Activated naive CD4-positive, alpha-beta T cell treated with anti-CD3 and anti-CD28 coated beads, Interleukin-2, amount 50 U/mL, for 72 hours (primary cell): ENCODE results near the gene THEMIS2. TPM values are rescaled to one million over a fixed set of nuclear protein-coding genes. Genes with fewer than 3 reads are reported as not detected.

Source experiments
- ATAC-seq, 2 donors: fragments of 150-1000 bp; cut with Tn5 transposase; 2 replicates each; pipeline ENCODE4 v1.10.0; 2021; ENCODE audit warnings: mild to moderate bottlenecking in 2 of 2, moderate library complexity in 2 of 2
- DNase-seq, 2 donors: peaks; one replicate each; pipeline ENCODE4 v3.0.0; 2021 to 2022; ENCODE audit warnings: low spot score in 2 of 2
- H3K27ac Mint-ChIP-seq, 2 donors: one replicate each; pipeline ENCODE4 v1.8.0; 2022; ENCODE audit warnings: mild to moderate bottlenecking in 2 of 2, mixed read lengths in 2 of 2
- H3K36me3 Mint-ChIP-seq, 2 donors: one replicate each; pipeline ENCODE4 v1.8.0; 2022; ENCODE audit warnings: mixed read lengths in 2 of 2
- H3K9me3 Mint-ChIP-seq, 2 donors: one replicate each; pipeline ENCODE4 v1.8.0; 2022; ENCODE audit warnings: mixed read lengths in 2 of 2
- total RNA-seq, 2 donors: library from RNA; stranded (reverse); gene quantifications; one replicate each; pipeline ENCODE4 v1.2.3, GENCODE V29; 2022

THEMIS2 gene
- total RNA-seq, 2 donors from 2014 or later, result 27.3 to 34.6 TPM

- Mint-ChIP-seq H3K27ac (peak overlapping the region in 1 of 2 donors; percentile 90), H3K9me3 (no peaks in the 10 kb centered on the region), H3K36me3 (peaks cover 8 to 9% of the 10 kb centered on the region in 2 donors)
- no peak for DNase-seq
- no peak for ATAC-seq
These were observed 4.2 kb downstream of the THEMIS2 start for GRCh38 chr1:27876341-27877114.

DNA sequence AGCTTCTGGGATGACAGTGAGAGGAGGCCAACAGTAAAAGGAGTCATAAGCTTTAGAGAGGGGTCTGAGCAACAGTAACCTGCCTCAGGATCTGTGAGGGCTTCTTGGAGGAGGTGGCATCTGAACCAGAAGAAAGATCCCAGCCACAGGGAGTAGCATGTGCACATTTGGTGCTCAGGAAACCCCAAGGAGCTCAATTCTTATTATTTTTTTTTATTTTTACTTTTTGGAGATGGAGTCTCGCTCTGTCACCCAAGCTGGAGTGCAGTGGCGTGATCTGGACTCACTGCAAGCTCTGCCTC is 4.7 kb downstream of the THEMIS2 start:
- ATAC-seq, result no peak
- H3K27ac Mint-ChIP-seq, result peak overlapping the region in 1 of 2 donors; percentile 60
- no peaks in the 10 kb centered on the region for H3K9me3 Mint-ChIP-seq
- peaks cover 8 to 9% of the 10 kb centered on the region in 2 donors for H3K36me3 Mint-ChIP-seq
- peak in 1 of 2 donors; percentile 50 for DNase-seq

- DNase-seq (peak in 1 of 2 donors; percentile 52), ATAC-seq (no peak)
- Mint-ChIP-seq H3K36me3 (peaks cover 3 to 8% of the 10 kb centered on the region in 2 donors), H3K9me3 (no peaks in the 10 kb centered on the region), H3K27ac (no peak overlapping the region)
These were observed 5.7 kb downstream of the THEMIS2 start for GRCh38 chr1:27878039-27878438.

DNA sequence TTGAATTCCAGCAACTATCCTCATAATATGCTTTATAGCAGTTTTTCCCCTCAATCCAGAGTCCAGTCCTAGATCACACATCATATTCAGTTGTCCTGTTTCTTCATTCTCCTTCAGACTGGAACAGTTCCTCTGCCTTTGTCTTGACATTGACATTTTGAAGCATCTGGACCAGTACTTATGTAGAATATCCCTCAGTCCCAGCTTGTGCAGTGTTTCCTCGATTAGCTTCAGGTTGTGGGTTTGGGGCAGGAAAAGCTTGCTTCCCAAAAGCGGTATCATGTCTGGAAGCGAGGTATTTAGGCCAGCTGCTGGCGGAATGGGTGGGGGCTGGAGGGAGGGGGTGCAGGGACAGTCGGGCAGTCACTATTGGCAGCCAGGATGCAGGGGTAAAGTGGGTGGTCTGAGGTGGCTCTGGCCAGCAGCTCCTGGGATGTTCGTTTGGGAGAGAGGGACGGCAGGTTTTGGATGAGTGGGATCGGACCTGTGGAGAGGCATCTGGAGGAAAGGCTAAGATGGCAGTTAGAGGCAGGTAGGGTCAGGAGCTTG is 6.5 kb downstream of the THEMIS2 start:
- H3K36me3 Mint-ChIP-seq, result peaks cover 0 to 5% of the 10 kb centered on the region in 2 donors
- ATAC-seq, result no peak
- H3K9me3 Mint-ChIP-seq, result no peaks in the 10 kb centered on the region
- peak overlapping the region in 1 of 2 donors; percentile 27 for H3K27ac Mint-ChIP-seq
- no peak for DNase-seq

DNA sequence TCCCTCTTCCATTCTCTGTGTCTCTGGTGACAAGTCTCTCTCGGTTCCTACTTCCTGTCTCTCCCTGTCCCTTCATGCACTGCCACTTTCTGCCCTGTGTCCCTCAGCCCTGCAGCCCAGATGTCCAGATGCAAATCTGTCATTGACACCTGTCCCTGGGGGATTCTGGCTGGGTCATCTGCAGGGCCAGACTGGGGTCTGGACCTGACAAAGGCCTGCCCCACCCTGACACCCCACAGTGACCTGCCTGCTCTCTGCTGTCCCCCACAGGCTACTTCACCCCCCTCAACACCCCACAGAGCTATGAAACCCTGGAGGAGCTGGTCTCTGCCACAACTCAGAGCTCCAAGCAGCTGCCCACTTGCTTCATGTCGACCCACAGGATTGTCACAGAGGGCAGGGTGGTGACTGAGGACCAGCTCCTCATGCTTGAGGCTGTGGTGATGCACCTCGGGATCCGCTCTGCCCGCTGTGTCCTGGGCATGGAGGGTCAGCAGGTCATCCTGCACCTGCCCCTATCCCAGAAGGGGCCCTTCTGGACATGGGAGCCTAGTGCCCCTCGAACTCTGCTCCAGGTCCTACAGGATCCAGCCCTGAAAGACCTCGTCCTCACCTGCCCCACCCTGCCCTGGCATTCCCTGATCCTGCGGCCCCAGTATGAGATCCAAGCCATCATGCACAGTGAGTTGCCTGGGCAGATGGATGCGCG is 7.2 kb downstream of the THEMIS2 start:
- H3K27ac Mint-ChIP-seq, result peak overlapping the region; percentile 27 to 29
- H3K36me3 Mint-ChIP-seq, result peaks cover 1 to 7% of the 10 kb centered on the region in 2 donors
- DNase-seq, result peak in 1 of 2 donors; percentile 30
- ATAC-seq, result no peak
- H3K9me3 Mint-ChIP-seq, result no peaks in the 10 kb centered on the region

DNA sequence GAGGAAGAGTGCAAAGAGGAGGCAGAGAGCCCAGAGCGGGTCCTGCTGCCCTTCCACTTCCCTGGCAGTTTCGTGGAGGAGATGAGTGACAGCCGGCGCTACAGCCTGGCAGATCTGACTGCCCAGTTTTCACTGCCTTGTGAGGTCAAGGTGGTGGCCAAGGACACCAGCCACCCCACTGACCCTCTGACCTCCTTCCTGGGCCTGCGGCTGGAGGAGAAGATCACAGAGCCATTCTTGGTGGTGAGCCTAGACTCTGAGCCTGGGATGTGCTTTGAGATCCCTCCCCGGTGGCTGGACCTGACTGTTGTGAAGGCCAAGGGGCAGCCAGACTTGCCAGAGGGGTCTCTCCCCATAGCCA is 10.2 kb downstream of the THEMIS2 start:
- DNase-seq (no peak), ATAC-seq (no peak)
- H3K27ac Mint-ChIP-seq, result peak overlapping the region; percentile 41 to 90
- peaks cover 27 to 29% of the 10 kb centered on the region in 2 donors for H3K36me3 Mint-ChIP-seq
- H3K9me3 Mint-ChIP-seq, result no peaks in the 10 kb centered on the region

DNA sequence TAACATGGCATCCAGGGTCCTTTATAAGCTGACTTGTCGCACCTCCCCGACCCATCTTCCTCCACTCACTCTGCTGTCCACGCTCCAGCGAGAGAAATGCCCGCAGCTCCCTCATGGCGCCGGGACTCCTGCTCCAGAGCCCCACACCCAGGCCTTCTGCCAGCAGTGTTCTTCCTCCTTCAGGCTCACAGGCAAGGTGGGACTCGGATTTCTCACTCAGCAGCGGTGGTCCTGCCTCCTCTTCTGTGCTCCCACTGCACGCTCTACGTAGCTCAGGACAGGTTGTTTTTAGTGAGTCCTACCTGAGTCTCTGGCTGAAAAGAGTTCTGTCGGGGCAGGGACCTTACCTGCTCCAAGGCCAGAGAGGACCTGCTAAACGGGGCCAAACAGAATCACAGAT is 11.2 kb downstream of the THEMIS2 start:
- peaks cover 29% of the 10 kb centered on the region in 2 donors for H3K36me3 Mint-ChIP-seq
- ATAC-seq (no peak), DNase-seq (peak in 1 of 2 donors; percentile 50)
- H3K9me3 Mint-ChIP-seq, result no peaks in the 10 kb centered on the region
- peak overlapping the region; percentile 45 to 90 for H3K27ac Mint-ChIP-seq

GRCh38 chr1:27884006-27884954 is 11.9 kb downstream of the THEMIS2 start:
- Mint-ChIP-seq H3K36me3 (peaks cover 29% of the 10 kb centered on the region in 2 donors), H3K27ac (peak overlapping the region; percentile 45 to 90), H3K9me3 (no peaks in the 10 kb centered on the region)
- ATAC-seq, result peak; percentile 54 to 71
- DNase-seq, result peak in 1 of 2 donors; percentile 59

DNA sequence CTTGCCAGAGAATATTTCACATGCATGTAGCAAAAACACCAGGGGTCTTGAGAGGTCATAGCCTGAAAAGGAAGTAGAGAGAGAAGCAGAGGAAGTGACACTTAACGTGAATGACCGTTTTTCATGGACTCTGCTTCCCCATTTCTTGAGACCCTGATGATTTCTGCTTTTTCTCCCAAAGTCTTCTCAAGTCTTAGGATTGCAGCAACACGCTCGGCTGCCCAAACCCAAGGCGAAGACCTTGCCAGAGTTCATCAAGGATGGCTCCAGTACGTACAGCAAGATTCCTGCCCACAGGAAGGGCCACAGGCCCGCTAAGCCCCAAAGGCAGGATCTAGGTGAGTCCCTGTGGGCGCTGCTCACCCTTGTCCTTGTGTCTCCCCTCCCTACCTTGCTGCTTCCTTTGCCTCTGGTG is 12.8 kb downstream of the THEMIS2 start:
- DNase-seq, result peak in 1 of 2 donors; percentile 41
- H3K36me3 Mint-ChIP-seq, result peaks cover 29 to 30% of the 10 kb centered on the region in 2 donors
- peak overlapping the region in 1 of 2 donors; percentile 90 for H3K27ac Mint-ChIP-seq
- H3K9me3 Mint-ChIP-seq, result no peaks in the 10 kb centered on the region
- no peak for ATAC-seq

- peak overlapping the region in 1 of 2 donors; percentile 90 for H3K27ac Mint-ChIP-seq
These were observed 13.4 kb downstream of the THEMIS2 start for GRCh38 chr1:27885621-27886352.

DNA sequence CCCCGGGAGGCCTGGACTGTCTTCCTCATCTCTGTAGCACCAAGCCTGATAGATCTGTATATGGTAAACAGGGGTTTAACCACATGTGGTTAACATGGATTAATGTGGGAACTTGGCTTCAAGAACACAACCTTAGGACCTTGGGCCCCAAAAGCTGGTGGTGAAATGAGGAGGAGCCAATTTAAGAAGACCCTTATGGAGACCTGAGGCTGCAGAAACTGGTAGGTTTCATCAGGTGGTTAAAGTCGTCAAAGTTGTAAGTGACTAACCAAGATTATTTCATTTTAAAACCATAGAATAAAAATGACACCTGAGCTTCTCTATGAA is 14.0 kb downstream of the THEMIS2 start:
- Mint-ChIP-seq H3K9me3 (no peaks in the 10 kb centered on the region), H3K27ac (peak overlapping the region; percentile 89 to 90), H3K36me3 (peaks cover 29 to 42% of the 10 kb centered on the region in 2 donors)
- DNase-seq (peak in 1 of 2 donors; percentile 20), ATAC-seq (peak in 1 of 2 donors; percentile 43)

More at GRCh38 chr1:27885621-27886352, 13.4 kb downstream of the THEMIS2 start:
- H3K36me3 Mint-ChIP-seq, result peaks cover 29 to 37% of the 10 kb centered on the region in 2 donors
- ATAC-seq, result no peak
- DNase-seq, result peak in 1 of 2 donors; percentile 50
- H3K9me3 Mint-ChIP-seq, result no peaks in the 10 kb centered on the region

DNA sequence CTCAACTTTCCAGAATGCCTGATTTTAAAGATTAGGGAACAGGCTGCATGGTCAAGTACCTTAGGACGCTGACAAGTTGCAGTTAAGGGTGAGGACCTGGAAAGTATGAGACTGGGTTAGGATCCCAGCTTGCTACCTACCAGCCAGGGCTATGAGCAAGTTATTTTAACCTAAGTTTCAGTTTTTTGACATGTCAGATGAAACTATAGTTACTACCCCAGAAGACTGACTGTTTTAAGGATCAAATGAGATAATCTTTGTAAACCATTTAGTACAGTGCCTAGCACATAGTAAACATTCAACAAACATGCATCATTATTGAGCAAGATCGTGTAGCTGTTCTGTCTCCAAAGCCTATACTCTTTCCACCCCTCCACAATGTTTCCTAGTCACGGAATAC is 14.4 kb downstream of the THEMIS2 start:
- Mint-ChIP-seq H3K27ac (peak overlapping the region; percentile 89 to 90), H3K9me3 (no peaks in the 10 kb centered on the region), H3K36me3 (peaks cover 32 to 46% of the 10 kb centered on the region in 2 donors)
- peak; percentile 5 to 63 for ATAC-seq
- DNase-seq, result no peak

- ATAC-seq (peak; percentile 41 to 62), DNase-seq (peak in 1 of 2 donors; percentile 21)
- Mint-ChIP-seq H3K9me3 (no peaks in the 10 kb centered on the region), H3K36me3 (peaks cover 35 to 46% of the 10 kb centered on the region in 2 donors), H3K27ac (peak overlapping the region; percentile 89 to 90)
These were observed 15.1 kb downstream of the THEMIS2 start for GRCh38 chr1:27887215-27888021.

- Mint-ChIP-seq H3K9me3 (no peaks in the 10 kb centered on the region), H3K27ac (no peak overlapping the region), H3K36me3 (peaks cover 34 to 48% of the 10 kb centered on the region in 2 donors)
- DNase-seq (no peak), ATAC-seq (no peak)
These were observed 17.2 kb downstream of the THEMIS2 start for GRCh38 chr1:27889506-27889905.
